A549 (cell line): ENCODE results near the gene RELL2.

Experiments
- CBX8 ChIP-seq: fragments of 200-600 bp; sonication (generic); IDR thresholded peaks from 2 replicates; pipeline ENCODE4 v1.6.1; 2016
- CEBPB ChIP-seq, 2 experiments: fragments of >200 bp in 1 of 2; sonication (Bioruptor Twin) in 1 of 2; formaldehyde crosslinking in 1 of 2; IDR thresholded peaks; 2 replicates each; pipeline ENCODE4 v1.6.1; 2012 to 2016
- FOSL2 ChIP-seq, 2 experiments: fragments of 450-650 bp in 1 of 2; fragments of >200 bp in 1 of 2; sonication (Bioruptor Twin) in 1 of 2; formaldehyde crosslinking; IDR thresholded peaks; 2 replicates each; pipeline versions ENCODE4 v1.5.0 to v1.6.1; 2016 to 2020; ENCODE audit warnings: mild to moderate bottlenecking in 1 of 2, moderate library complexity in 1 of 2
- JUN ChIP-seq, 2 experiments: fragments of >200 bp; sonication (Bioruptor Twin); formaldehyde crosslinking; IDR thresholded peaks; 2 replicates in 1 of 2; 3 replicates in 1 of 2; pipeline ENCODE4 v1.6.1; 2016 to 2017
- KDM5A ChIP-seq: fragments of 200-600 bp; sonication (generic); IDR thresholded peaks from 2 replicates; pipeline ENCODE4 v1.6.1; 2016; ENCODE audit warnings: antibody characterized with exemption, mild to moderate bottlenecking
- POLR2A ChIP-seq: IDR thresholded peaks from 2 replicates; pipeline ENCODE4 v1.6.1; 2012; ENCODE audit warnings: mild to moderate bottlenecking, low read length
- RFX5 ChIP-seq: fragments of 450-650 bp; IDR thresholded peaks from 2 replicates; pipeline ENCODE4 v1.7.1; 2014; ENCODE audit warnings: antibody characterized with exemption, mild to moderate bottlenecking, moderate library complexity
- TF ChIP-seq, protein P1 (sequence below): fragments of >200 bp; sonication (Bioruptor Twin); formaldehyde crosslinking; IDR thresholded peaks from 3 replicates; pipeline ENCODE4 v1.5.1; 2016
- TF ChIP-seq, protein P2 (sequence below): IDR thresholded peaks from 2 replicates; pipeline ENCODE4 v1.6.1; 2012

DNA sequence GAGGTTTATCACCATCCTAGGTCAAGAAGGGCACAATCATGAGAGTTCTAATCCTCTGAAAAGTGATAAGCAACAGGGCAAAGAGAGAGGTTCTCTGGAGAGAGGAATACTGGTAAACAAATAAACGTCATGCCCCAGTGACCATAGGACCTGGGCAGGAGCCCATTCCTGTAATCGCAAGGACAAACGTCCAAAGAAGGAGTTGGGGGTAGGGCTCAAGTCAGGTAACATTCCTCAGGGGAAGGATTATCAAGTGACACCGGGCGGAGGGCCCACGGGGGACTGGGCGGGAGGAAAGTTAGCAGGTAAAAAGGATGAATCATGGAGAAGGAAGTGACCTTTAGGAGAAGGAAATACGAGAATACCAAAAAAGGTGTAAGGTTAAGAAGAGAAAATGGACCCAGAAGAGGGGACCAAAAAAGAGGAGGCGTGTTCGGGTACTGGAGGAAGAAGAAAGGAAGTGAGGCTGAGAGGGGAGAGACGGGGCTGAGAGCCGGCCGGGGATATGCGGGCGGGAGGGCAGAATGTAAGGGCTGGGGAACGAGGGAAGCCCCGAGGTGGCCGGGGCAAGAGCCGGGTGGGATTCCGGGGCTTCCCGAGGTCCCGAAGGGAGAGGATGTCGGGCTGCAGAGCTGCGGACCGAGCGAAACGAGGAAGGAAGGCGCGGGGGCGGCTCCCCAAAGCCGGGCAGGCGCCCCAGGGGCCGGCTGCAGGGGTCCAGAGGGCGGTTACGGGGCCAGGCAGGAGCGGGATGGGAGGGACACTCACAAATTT is 18.6 kb upstream of the RELL2 start:
- TF ChIP-seq FOSL2 (IDR thresholded peaks at IDR 0.05), result no peak
- TF ChIP-seq FOSL2 (CRISPR knock-in tag; IDR thresholded peaks at IDR 0.05), result no peak
- TF ChIP-seq POLR2A, result no peak
- TF ChIP-seq CEBPB (IDR thresholded peaks at IDR 0.05), result no peak
- TF ChIP-seq, protein P1, sequence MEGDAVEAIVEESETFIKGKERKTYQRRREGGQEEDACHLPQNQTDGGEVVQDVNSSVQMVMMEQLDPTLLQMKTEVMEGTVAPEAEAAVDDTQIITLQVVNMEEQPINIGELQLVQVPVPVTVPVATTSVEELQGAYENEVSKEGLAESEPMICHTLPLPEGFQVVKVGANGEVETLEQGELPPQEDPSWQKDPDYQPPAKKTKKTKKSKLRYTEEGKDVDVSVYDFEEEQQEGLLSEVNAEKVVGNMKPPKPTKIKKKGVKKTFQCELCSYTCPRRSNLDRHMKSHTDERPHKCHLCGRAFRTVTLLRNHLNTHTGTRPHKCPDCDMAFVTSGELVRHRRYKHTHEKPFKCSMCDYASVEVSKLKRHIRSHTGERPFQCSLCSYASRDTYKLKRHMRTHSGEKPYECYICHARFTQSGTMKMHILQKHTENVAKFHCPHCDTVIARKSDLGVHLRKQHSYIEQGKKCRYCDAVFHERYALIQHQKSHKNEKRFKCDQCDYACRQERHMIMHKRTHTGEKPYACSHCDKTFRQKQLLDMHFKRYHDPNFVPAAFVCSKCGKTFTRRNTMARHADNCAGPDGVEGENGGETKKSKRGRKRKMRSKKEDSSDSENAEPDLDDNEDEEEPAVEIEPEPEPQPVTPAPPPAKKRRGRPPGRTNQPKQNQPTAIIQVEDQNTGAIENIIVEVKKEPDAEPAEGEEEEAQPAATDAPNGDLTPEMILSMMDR, result no peak
- TF ChIP-seq CBX8, result no peak
- TF ChIP-seq, protein P2, sequence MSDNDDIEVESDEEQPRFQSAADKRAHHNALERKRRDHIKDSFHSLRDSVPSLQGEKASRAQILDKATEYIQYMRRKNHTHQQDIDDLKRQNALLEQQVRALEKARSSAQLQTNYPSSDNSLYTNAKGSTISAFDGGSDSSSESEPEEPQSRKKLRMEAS, result no peak
- TF ChIP-seq RFX5, result no peak
- TF ChIP-seq KDM5A, result no peak
- TF ChIP-seq JUN (IDR thresholded peaks at IDR 0.05), result no peak
